ENCODE measurements around the gene ETDA. TPM values are rescaled to one million over a fixed set of nuclear protein-coding genes. Genes with fewer than 3 reads are reported as not detected.
"Not testable (repeated sequence)": the region's sequence is repeated elsewhere in the genome, so short reads cannot be mapped to it uniquely, and the experiment has no call there.

Gene ETDA
- polyA plus RNA-seq (ENCODE audit: low read depth in 6 of 6), result not detected

- H3K27me3 Mint-ChIP-seq; DNase-seq; H3K4me3 Mint-ChIP-seq; H3K36me3 Mint-ChIP-seq; H3K9me3 Mint-ChIP-seq; ATAC-seq (ENCODE audit: low read depth in 2 of 2); H3K27ac Mint-ChIP-seq; H3K4me1 Mint-ChIP-seq: not testable (repeated sequence)
Measured at GRCh38 chrX:135252011-135252518, at the start of gene ETDA. TSS of gene ETDA (plus strand) at chrX:135252061. CDS start at chrX:135253277, 1,216 bp downstream.

- H3K4me1 Mint-ChIP-seq; H3K4me3 Mint-ChIP-seq; H3K9me3 Mint-ChIP-seq; H3K36me3 Mint-ChIP-seq; H3K27ac Mint-ChIP-seq; ATAC-seq (ENCODE audit: low read depth in 2 of 2): not testable (repeated sequence)
- H3K27me3 Mint-ChIP-seq, result peaks cover 5 to 29% (median 12%) of the 10 kb centered on the region in 3 donors
- peak; percentile 2 for DNase-seq
Measured at GRCh38 chrX:135206427-135206826, 45.4 kb upstream of the ETDA start.

- no peaks in the 10 kb centered on the region for H3K4me1 Mint-ChIP-seq
- H3K27ac Mint-ChIP-seq, result no peak overlapping the region
- no peak overlapping the region for H3K4me3 Mint-ChIP-seq
- ATAC-seq (ENCODE audit: low read depth in 2 of 2) (no peak), DNase-seq (no peak)
- no peaks in the 10 kb centered on the region for H3K36me3 Mint-ChIP-seq
- no peaks in the 10 kb centered on the region for H3K9me3 Mint-ChIP-seq
- H3K27me3 Mint-ChIP-seq, result peaks cover 0 to 21% (median 8%) of the 10 kb centered on the region in 3 donors
Measured at GRCh38 chrX:135213200-135213844, 38.5 kb upstream of the ETDA start.

GRCh38 chrX:135245989-135246388, 5.9 kb upstream of the ETDA start:
- not testable (repeated sequence) for H3K9me3 Mint-ChIP-seq, H3K36me3 Mint-ChIP-seq, H3K27me3 Mint-ChIP-seq, H3K27ac Mint-ChIP-seq, DNase-seq, H3K4me3 Mint-ChIP-seq, H3K4me1 Mint-ChIP-seq
- ATAC-seq (ENCODE audit: low read depth in 2 of 2), result peak; percentile 36 to 54

- H3K36me3 Mint-ChIP-seq; H3K4me1 Mint-ChIP-seq; DNase-seq; H3K4me3 Mint-ChIP-seq; ATAC-seq (ENCODE audit: low read depth in 2 of 2); H3K27ac Mint-ChIP-seq; H3K9me3 Mint-ChIP-seq; H3K27me3 Mint-ChIP-seq: not testable (repeated sequence)
Measured at GRCh38 chrX:135256087-135256684, 4.3 kb downstream of the ETDA start.

GRCh38 chrX:135256923-135257322, 5.1 kb downstream of the ETDA start:
- H3K27me3 Mint-ChIP-seq, result peaks cover 0 to 7% (median 6%) of the 10 kb centered on the region in 3 donors
- H3K9me3 Mint-ChIP-seq, result peaks cover 0 to 9% (median 4%) of the 10 kb centered on the region in 7 donors
- DNase-seq (no peak), ATAC-seq (ENCODE audit: low read depth in 2 of 2) (no peak)
- no peaks in the 10 kb centered on the region for H3K36me3 Mint-ChIP-seq
- no peaks in the 10 kb centered on the region for H3K4me1 Mint-ChIP-seq
- peak overlapping the region in 1 of 8 donors; percentile 51 for H3K4me3 Mint-ChIP-seq
- peak overlapping the region in 1 of 6 donors; percentile 80 for H3K27ac Mint-ChIP-seq

GRCh38 chrX:135257469-135257868, 5.6 kb downstream of the ETDA start:
- H3K27ac Mint-ChIP-seq, result no peak overlapping the region
- no peak for DNase-seq
- H3K36me3 Mint-ChIP-seq, result peaks cover 0 to 4% of the 10 kb centered on the region in 2 donors
- peaks cover 0 to 11% (median 7%) of the 10 kb centered on the region in 3 donors for H3K27me3 Mint-ChIP-seq
- H3K4me1 Mint-ChIP-seq, result no peaks in the 10 kb centered on the region
- ATAC-seq (ENCODE audit: low read depth in 2 of 2), result no peak
- H3K9me3 Mint-ChIP-seq, result peaks cover 0 to 9% (median 7%) of the 10 kb centered on the region in 7 donors
- H3K4me3 Mint-ChIP-seq, result peak overlapping the region in 1 of 8 donors; percentile 25

GRCh38 chrX:135260976-135261375, 9.1 kb downstream of the ETDA start:
- DNase-seq; H3K36me3 Mint-ChIP-seq; ATAC-seq (ENCODE audit: low read depth in 2 of 2); H3K9me3 Mint-ChIP-seq; H3K27ac Mint-ChIP-seq; H3K4me1 Mint-ChIP-seq; H3K4me3 Mint-ChIP-seq: not testable (repeated sequence)
- peaks cover 4 to 26% (median 19%) of the 10 kb centered on the region in 3 donors for H3K27me3 Mint-ChIP-seq

GRCh38 chrX:135263376-135263775, 11.5 kb downstream of the ETDA start:
- not testable (repeated sequence) for DNase-seq; H3K4me3 Mint-ChIP-seq; H3K27ac Mint-ChIP-seq; H3K36me3 Mint-ChIP-seq; ATAC-seq (ENCODE audit: low read depth in 2 of 2); H3K4me1 Mint-ChIP-seq
- peaks cover 3 to 11% (median 9%) of the 10 kb centered on the region in 7 donors for H3K9me3 Mint-ChIP-seq
- H3K27me3 Mint-ChIP-seq, result peaks cover 9 to 26% (median 23%) of the 10 kb centered on the region in 3 donors

GRCh38 chrX:135264206-135264605, 12.3 kb downstream of the ETDA start:
- no peaks in the 10 kb centered on the region for H3K4me1 Mint-ChIP-seq
- peaks cover 0 to 7% of the 10 kb centered on the region in 2 donors for H3K36me3 Mint-ChIP-seq
- H3K4me3 Mint-ChIP-seq, result no peak overlapping the region
- peaks cover 8 to 19% (median 13%) of the 10 kb centered on the region in 7 donors for H3K9me3 Mint-ChIP-seq
- ATAC-seq (ENCODE audit: low read depth in 2 of 2) (no peak), DNase-seq (no peak)
- H3K27me3 Mint-ChIP-seq, result peaks cover 9 to 26% (median 23%) of the 10 kb centered on the region in 3 donors
- no peak overlapping the region for H3K27ac Mint-ChIP-seq

- H3K27ac Mint-ChIP-seq, result peak overlapping the region in 2 of 6 donors; percentile 7 to 12
- H3K4me1 Mint-ChIP-seq, result no peaks in the 10 kb centered on the region
- no peaks in the 10 kb centered on the region for H3K36me3 Mint-ChIP-seq
- DNase-seq (no peak), ATAC-seq (ENCODE audit: low read depth in 2 of 2) (no peak)
- H3K9me3 Mint-ChIP-seq, result peaks cover 4 to 29% (median 20%) of the 10 kb centered on the region in 7 donors
- no peak overlapping the region for H3K4me3 Mint-ChIP-seq
- H3K27me3 Mint-ChIP-seq, result no peaks in the 10 kb centered on the region
Measured at GRCh38 chrX:135273162-135273561, 21.3 kb downstream of the ETDA start.

GRCh38 chrX:135275973-135276372, 24.1 kb downstream of the ETDA start:
- no peak for DNase-seq
- H3K27ac Mint-ChIP-seq, result no peak overlapping the region
- no peak overlapping the region for H3K4me3 Mint-ChIP-seq
- H3K27me3 Mint-ChIP-seq, result no peaks in the 10 kb centered on the region
- no peak for ATAC-seq (ENCODE audit: low read depth in 2 of 2)
- H3K4me1 Mint-ChIP-seq, result no peaks in the 10 kb centered on the region
- peaks cover 9 to 44% (median 33%) of the 10 kb centered on the region in 7 donors for H3K9me3 Mint-ChIP-seq
- H3K36me3 Mint-ChIP-seq, result peaks cover 0 to 3% of the 10 kb centered on the region in 2 donors

- Mint-ChIP-seq H3K27me3 (no peaks in the 10 kb centered on the region), H3K4me1 (no peaks in the 10 kb centered on the region), H3K36me3 (peaks cover 26 to 53% of the 10 kb centered on the region in 2 donors), H3K9me3 (peaks cover 9 to 72% (median 64%) of the 10 kb centered on the region in 7 donors), H3K4me3 (no peak overlapping the region), H3K27ac (no peak overlapping the region)
- ATAC-seq (ENCODE audit: low read depth in 2 of 2) (no peak), DNase-seq (no peak)
Measured at GRCh38 chrX:135287266-135287823, 35.5 kb downstream of the ETDA start.
